Keratinocyte (primary cell): ENCODE results near the gene GFPT2.

Experiments used
- EZH2 ChIP-seq: IDR thresholded peaks from one replicate; pipeline ENCODE4 v1.6.1; 2012; ENCODE audit warnings: inconsistent platforms, mild to moderate bottlenecking, low read length, moderate library complexity
- TF ChIP-seq, protein P1 (sequence below), 3 experiments: IDR thresholded peaks in 1 of 3; conservative IDR thresholded peaks in 1 of 3; optimal IDR thresholded peaks in 1 of 3; 2 replicates in 2 of 3; 3 replicates in 1 of 3; pipeline versions ENCODE3 to v1.5.1; 2011; ENCODE audit warnings: low read length in 3 of 3, mild to moderate bottlenecking in 3 of 3, moderate library complexity in 2 of 3, control low read depth in 1 of 3, inconsistent platforms in 1 of 3; ENCODE audit not compliant: insufficient read depth in 2 of 3; ENCODE audit errors: extremely low read depth in 1 of 3

DNA sequence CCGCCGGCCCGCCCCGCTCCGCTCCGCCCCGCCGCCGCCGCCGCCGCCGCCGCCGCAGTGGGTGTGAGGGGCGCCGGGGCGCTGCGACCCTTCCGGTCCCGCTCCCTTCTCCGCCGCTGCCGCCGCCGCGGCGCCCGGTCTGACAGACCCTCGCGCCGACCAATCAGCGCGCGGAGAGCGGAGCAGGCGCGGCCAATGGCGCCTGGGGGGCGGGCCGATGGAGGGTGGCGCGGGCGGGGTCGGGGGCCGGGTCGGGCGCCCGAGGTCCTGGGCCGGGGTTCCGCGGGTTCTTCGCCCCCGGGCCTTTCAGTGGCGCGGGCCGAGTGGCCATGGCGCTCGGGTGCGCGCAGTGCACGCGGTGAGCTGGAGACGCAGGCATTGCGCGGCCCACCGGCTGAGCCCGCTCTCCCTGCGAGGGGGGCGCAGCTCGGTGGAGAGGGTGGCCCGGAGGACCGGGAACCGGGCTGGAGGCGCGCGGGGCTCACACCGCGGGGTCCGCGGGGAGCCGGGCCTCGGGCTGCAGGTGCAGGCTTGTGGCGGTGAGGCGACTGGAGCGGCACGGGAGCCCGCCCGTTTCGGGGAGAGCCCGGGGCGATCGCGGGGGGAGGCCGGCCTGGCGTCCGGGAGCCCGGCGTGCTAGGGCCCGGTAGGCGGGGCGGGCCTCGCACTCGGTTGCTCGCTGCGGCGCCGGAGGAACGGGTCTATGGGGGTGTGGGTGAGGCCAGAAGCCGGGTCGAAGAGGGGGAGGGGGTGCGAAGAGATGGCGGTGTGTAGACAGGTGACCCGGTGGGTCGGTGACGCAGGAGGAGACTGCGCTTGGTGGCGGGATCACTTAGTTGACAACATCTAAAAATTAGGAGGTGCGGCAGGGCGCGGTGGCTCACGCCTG lies 60.9 kb downstream of the GFPT2 start, which contains the start of gene MAPK9:
- TF ChIP-seq, protein P1, sequence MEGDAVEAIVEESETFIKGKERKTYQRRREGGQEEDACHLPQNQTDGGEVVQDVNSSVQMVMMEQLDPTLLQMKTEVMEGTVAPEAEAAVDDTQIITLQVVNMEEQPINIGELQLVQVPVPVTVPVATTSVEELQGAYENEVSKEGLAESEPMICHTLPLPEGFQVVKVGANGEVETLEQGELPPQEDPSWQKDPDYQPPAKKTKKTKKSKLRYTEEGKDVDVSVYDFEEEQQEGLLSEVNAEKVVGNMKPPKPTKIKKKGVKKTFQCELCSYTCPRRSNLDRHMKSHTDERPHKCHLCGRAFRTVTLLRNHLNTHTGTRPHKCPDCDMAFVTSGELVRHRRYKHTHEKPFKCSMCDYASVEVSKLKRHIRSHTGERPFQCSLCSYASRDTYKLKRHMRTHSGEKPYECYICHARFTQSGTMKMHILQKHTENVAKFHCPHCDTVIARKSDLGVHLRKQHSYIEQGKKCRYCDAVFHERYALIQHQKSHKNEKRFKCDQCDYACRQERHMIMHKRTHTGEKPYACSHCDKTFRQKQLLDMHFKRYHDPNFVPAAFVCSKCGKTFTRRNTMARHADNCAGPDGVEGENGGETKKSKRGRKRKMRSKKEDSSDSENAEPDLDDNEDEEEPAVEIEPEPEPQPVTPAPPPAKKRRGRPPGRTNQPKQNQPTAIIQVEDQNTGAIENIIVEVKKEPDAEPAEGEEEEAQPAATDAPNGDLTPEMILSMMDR (optimal IDR thresholded peaks at IDR 0.05 in 1 of 3, IDR thresholded peaks at IDR 0.05 in 1 of 3, conservative IDR thresholded peaks at IDR 0.05 in 1 of 3; ENCODE audit: extremely low read depth in 1 of 3, insufficient read depth in 2 of 3, low read length in 3 of 3) = no peak
- TF ChIP-seq EZH2 = no peak
